Progenitor cell of endocrine pancreas (in vitro differentiated cells): ENCODE data around the gene ATP5MG. TPM values are rescaled to one million over a fixed set of nuclear protein-coding genes. Genes with fewer than 3 reads are reported as not detected.

Experiments
- DNase-seq: peaks from one replicate; pipeline ENCODE4 v3.0.0; 2021; ENCODE audit warnings: low spot score; ENCODE audit not compliant: unreplicated experiment
- H3K27ac Mint-ChIP-seq: 2 replicates; pipeline ENCODE4 v1.8.0; 2021; ENCODE audit warnings: mild to moderate bottlenecking, moderate library complexity, mixed read lengths
- H3K27me3 Mint-ChIP-seq: 2 replicates; pipeline ENCODE4 v1.8.0; 2021; ENCODE audit warnings: mixed read lengths
- H3K36me3 Mint-ChIP-seq: 2 replicates; pipeline ENCODE4 v1.8.0; 2022; ENCODE audit warnings: mixed read lengths; ENCODE audit not compliant: insufficient read depth
- H3K4me1 Mint-ChIP-seq: 2 replicates; pipeline ENCODE4 v1.8.0; 2021; ENCODE audit warnings: low read depth, mixed read lengths
- H3K4me3 Mint-ChIP-seq: 2 replicates; pipeline ENCODE4 v1.8.0; 2021; ENCODE audit warnings: low read depth, mild to moderate bottlenecking, moderate library complexity, mixed read lengths
- H3K9me3 Mint-ChIP-seq: 2 replicates; pipeline ENCODE4 v1.8.0; 2021; ENCODE audit warnings: low read depth, mixed read lengths
- total RNA-seq: library from RNA; stranded (reverse); gene quantifications from 2 replicates; pipeline ENCODE4 v1.2.1, GENCODE V29; 2021
- TF ChIP-seq, protein P1 (sequence below): fragments of 200-600 bp; sonication (generic); IDR thresholded peaks from one replicate; pipeline ENCODE4 v1.5.0; 2021; ENCODE audit warnings: antibody characterized with exemption, mild to moderate bottlenecking; ENCODE audit not compliant: unreplicated experiment

Gene ATP5MG
- total RNA-seq, 1 donor from 2014 or later, result 192 TPM

DNA sequence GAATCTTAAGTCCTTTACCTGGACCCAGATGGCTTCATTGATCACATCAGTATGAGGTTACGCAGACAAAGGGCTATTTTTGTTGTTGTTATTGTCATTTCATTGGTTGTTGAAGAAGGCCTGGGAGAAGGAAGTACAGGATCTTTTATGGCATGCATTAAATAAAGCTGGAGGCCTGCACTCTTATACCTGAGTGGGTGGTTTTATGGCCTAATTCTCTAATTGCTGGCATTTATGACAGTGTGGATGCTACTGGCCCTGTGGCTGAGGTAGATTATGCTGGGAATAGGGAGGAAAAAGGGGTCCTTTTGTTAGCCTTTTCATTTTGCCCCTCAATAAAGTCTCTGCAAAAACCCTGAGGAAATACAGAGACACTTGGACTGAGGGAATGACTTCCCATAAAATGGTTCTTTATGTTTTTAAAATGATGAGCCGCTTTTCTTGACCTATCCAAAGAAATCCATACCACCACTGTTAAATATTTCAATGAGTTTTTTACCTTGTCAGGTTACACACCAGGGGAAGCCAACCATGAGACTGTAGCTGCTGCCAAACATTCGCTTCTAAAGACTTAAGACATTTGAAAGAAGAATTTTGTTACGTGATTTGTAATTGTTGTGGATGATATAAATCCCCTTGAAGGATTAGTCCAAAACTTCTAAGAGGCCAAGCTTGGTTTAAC is 41.6 kb downstream of the ATP5MG start:
- no peaks in the 10 kb centered on the region for H3K9me3 Mint-ChIP-seq
- peaks cover 8% of the 10 kb centered on the region for H3K36me3 Mint-ChIP-seq
- no peak for DNase-seq
- peak overlapping the region; percentile 12 for H3K27ac Mint-ChIP-seq
- no peaks in the 10 kb centered on the region for H3K27me3 Mint-ChIP-seq
- H3K4me3 Mint-ChIP-seq, result no peak overlapping the region
- TF ChIP-seq, protein P1, sequence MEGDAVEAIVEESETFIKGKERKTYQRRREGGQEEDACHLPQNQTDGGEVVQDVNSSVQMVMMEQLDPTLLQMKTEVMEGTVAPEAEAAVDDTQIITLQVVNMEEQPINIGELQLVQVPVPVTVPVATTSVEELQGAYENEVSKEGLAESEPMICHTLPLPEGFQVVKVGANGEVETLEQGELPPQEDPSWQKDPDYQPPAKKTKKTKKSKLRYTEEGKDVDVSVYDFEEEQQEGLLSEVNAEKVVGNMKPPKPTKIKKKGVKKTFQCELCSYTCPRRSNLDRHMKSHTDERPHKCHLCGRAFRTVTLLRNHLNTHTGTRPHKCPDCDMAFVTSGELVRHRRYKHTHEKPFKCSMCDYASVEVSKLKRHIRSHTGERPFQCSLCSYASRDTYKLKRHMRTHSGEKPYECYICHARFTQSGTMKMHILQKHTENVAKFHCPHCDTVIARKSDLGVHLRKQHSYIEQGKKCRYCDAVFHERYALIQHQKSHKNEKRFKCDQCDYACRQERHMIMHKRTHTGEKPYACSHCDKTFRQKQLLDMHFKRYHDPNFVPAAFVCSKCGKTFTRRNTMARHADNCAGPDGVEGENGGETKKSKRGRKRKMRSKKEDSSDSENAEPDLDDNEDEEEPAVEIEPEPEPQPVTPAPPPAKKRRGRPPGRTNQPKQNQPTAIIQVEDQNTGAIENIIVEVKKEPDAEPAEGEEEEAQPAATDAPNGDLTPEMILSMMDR, result no peak
- peaks cover 49% of the 10 kb centered on the region for H3K4me1 Mint-ChIP-seq

DNA sequence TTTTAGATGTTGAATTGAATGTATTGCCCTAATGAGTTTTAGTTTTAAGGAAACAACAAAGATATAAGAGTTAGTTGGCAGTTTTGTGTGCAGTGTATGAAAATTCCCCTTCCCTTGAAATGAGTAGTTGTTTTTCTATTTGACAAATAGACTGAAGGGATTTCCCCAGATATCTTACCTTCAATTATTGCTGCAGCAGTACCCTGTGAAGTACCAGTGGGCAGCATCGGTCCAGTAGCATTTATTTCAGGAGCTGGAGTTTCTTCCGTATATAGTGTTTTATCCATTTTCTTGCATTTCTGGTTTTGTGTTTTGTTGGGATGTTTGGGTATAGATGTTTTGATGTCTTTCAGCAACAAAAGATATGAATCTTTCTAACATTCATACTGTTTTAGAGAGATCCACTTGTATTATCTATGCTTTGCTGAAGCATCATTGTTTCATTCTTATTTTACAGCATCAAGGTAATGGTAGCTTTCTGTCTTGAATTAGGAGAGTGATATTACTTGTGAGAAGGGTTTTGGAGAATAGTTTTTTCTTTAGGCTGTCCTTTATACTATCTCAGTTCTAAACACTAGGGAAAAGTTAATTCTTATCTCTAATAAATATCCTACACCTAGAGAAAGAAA is 42.3 kb downstream of the ATP5MG start:
- H3K4me1 Mint-ChIP-seq, result peaks cover 42% of the 10 kb centered on the region
- DNase-seq, result no peak
- no peaks in the 10 kb centered on the region for H3K27me3 Mint-ChIP-seq

DNA sequence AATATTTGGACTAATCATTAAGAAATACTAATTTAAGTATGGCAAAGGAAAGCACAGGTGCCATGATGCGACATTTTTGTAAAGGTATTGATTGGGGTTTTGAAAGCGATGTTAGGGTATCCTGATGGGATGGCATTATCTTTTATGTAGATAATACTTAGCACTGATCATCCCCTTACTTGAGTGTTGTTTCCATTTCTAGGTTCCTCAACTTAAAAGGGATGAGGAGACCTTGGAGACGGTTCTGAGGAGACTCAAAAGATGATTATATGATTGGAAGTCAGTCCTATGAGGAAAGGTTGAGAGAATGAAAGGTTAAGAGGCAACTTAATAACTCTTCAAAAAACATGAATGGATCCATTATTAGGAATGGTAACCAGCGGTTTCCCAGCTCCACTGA is 46.0 kb downstream of the ATP5MG start:
- no peaks in the 10 kb centered on the region for H3K27me3 Mint-ChIP-seq
- H3K36me3 Mint-ChIP-seq, result peaks cover 10% of the 10 kb centered on the region
- no peak overlapping the region for H3K4me3 Mint-ChIP-seq
- TF ChIP-seq, protein P1, result no peak
- peaks cover 20% of the 10 kb centered on the region for H3K4me1 Mint-ChIP-seq
- H3K27ac Mint-ChIP-seq, result no peak overlapping the region
- no peaks in the 10 kb centered on the region for H3K9me3 Mint-ChIP-seq
- DNase-seq, result no peak

More for the DNA sequence above, 42.3 kb downstream of the ATP5MG start:
- H3K9me3 Mint-ChIP-seq, result no peaks in the 10 kb centered on the region
- no peak overlapping the region for H3K4me3 Mint-ChIP-seq
- peak overlapping the region; percentile 12 for H3K27ac Mint-ChIP-seq
- H3K36me3 Mint-ChIP-seq, result peaks cover 8% of the 10 kb centered on the region
- TF ChIP-seq, protein P1, result no peak

DNA sequence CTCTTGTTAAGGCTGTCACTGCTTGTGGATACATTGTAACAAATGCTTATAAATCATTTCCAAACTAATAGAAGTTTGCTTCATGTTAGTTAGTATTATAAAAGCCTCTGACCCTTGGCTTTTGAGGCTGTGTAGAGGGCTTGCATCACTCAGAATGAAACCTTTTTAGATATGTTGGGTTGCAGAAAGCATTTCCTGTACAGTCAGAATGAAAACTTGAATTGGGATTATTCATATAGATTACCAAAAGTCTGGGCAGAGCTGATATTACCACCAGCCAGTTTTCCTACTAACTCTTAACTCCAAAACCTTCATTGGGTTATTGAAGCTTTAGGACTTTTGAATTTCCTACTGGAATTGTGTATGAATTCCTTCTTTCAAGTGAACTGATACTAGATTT is 46.9 kb downstream of the ATP5MG start:
- Mint-ChIP-seq H3K4me3 (no peak overlapping the region), H3K27ac (no peak overlapping the region), H3K4me1 (peaks cover 14% of the 10 kb centered on the region), H3K27me3 (no peaks in the 10 kb centered on the region), H3K36me3 (peaks cover 12% of the 10 kb centered on the region), H3K9me3 (no peaks in the 10 kb centered on the region)
- no peak for DNase-seq
- TF ChIP-seq, protein P1, result no peak

- Mint-ChIP-seq H3K9me3 (no peaks in the 10 kb centered on the region), H3K4me1 (peaks cover 5% of the 10 kb centered on the region), H3K27me3 (no peaks in the 10 kb centered on the region), H3K36me3 (peaks cover 11% of the 10 kb centered on the region), H3K27ac (no peak overlapping the region), H3K4me3 (no peak overlapping the region)
- TF ChIP-seq, protein P1, result no peak
- DNase-seq, result no peak
These were observed 48.0 kb downstream of the ATP5MG start for GRCh38 chr11:118449316-118449918.
